ENCODE results near the gene MARCHF6. TPM values are rescaled to one million over a fixed set of nuclear protein-coding genes. Genes with fewer than 3 reads are reported as not detected.

The MARCHF6 gene
- total and polyA plus RNA-seq, 2 experiments from 2014 or later: 56.4 to 97.5 TPM

- TF ChIP-seq EZH2 (IDR thresholded peaks at IDR 0.05; ENCODE audit: insufficient read depth, poor library complexity, severe bottlenecking) (no peak), EZH2phosphoT487 (IDR thresholded peaks at IDR 0.05; ENCODE audit: insufficient read depth, low read depth) (no peak)
- Histone ChIP-seq H3K9ac (no peak overlapping the region), H3K27me3 (replicated peaks; ENCODE audit: insufficient read depth) (no peaks in the 10 kb centered on the region), H3K36me3 (ENCODE audit: low read depth) (peaks cover 57% of the 10 kb centered on the region), H3K27ac (no peak overlapping the region), H3K79me2 (ENCODE audit: insufficient read depth) (peaks cover 46% of the 10 kb centered on the region), H4K20me1 (ENCODE audit: insufficient read depth) (no peaks in the 10 kb centered on the region), H3K9me2 (ENCODE audit: insufficient read depth) (no peaks in the 10 kb centered on the region), H2AFZ (no peak overlapping the region), H3K4me3 (no peak overlapping the region), H3K4me2 (ENCODE audit: unreplicated experiment) (no peak overlapping the region), H3K9me3 (ENCODE audit: low read depth) (no peaks in the 10 kb centered on the region), H3K4me1 (ENCODE audit: insufficient read depth) (peaks cover 11% of the 10 kb centered on the region), H3F3A (ENCODE audit: insufficient read depth) (peaks cover 8% of the 10 kb centered on the region; the same call in 1 of the 2 replicates)
- no peak for DNase-seq
- in situ Hi-C loops (cut with MboI): loop anchor here (10.0 kb wide), 1 partner anchor 115 kb away; no protein-coding TSS in a partner anchor
These were observed 46.3 kb downstream of the MARCHF6 start for GRCh38 chr5:10399839-10400238.

GRCh38 chr5:10400411-10400810 lies 46.9 kb downstream of the MARCHF6 start:
- Histone ChIP-seq H3K27me3 (replicated peaks; ENCODE audit: insufficient read depth) (no peaks in the 10 kb centered on the region), H2AFZ (no peak overlapping the region), H3K4me1 (ENCODE audit: insufficient read depth) (peaks cover 11% of the 10 kb centered on the region), H3K79me2 (ENCODE audit: insufficient read depth) (peaks cover 44% of the 10 kb centered on the region), H4K20me1 (ENCODE audit: insufficient read depth) (no peaks in the 10 kb centered on the region), H3K4me3 (no peak overlapping the region), H3K9me2 (ENCODE audit: insufficient read depth) (no peaks in the 10 kb centered on the region), H3K27ac (peak overlapping the region; percentile 43), H3K36me3 (ENCODE audit: low read depth) (peaks cover 58% of the 10 kb centered on the region), H3F3A (ENCODE audit: insufficient read depth) (peaks cover 8% of the 10 kb centered on the region; the same call in 1 of the 2 replicates), H3K9me3 (ENCODE audit: low read depth) (no peaks in the 10 kb centered on the region), H3K4me2 (ENCODE audit: unreplicated experiment) (no peak overlapping the region), H3K9ac (no peak overlapping the region)
- DNase-seq: no peak
- 85 to 92% methylated on average over 2 of the region's 2 CpGs for WGBS, 2 experiments (ENCODE audit: low coverage in 1 of 2, low lambda C conversion rate in 2 of 2, missing lambda C conversion rate in 2 of 2)
- no peak for TF ChIP-seq EZH2 (IDR thresholded peaks at IDR 0.05; ENCODE audit: insufficient read depth, poor library complexity, severe bottlenecking)
- TF ChIP-seq EZH2phosphoT487 (IDR thresholded peaks at IDR 0.05; ENCODE audit: insufficient read depth, low read depth): no peak
- in situ Hi-C loops (cut with MboI): loop anchor here (10.0 kb wide), 1 partner anchor 116 kb away; no protein-coding TSS in a partner anchor

GRCh38 chr5:10400831-10401230 lies 47.3 kb downstream of the MARCHF6 start:
- peak overlapping the region; percentile 38 for H3K9ac ChIP-seq
- no peak overlapping the region for H3K4me2 ChIP-seq (ENCODE audit: unreplicated experiment)
- WGBS, 2 experiments (ENCODE audit: low coverage in 1 of 2, low lambda C conversion rate in 2 of 2, missing lambda C conversion rate in 2 of 2): 26 to 28% methylated on average over 3 of the region's 3 CpGs
- H3K27me3 ChIP-seq (replicated peaks; ENCODE audit: insufficient read depth): no peaks in the 10 kb centered on the region
- peaks cover 40% of the 10 kb centered on the region for H3K79me2 ChIP-seq (ENCODE audit: insufficient read depth)
- TF ChIP-seq EZH2 (IDR thresholded peaks at IDR 0.05; ENCODE audit: insufficient read depth, poor library complexity, severe bottlenecking) (no peak), EZH2phosphoT487 (IDR thresholded peaks at IDR 0.05; ENCODE audit: insufficient read depth, low read depth) (no peak)
- peaks cover 58% of the 10 kb centered on the region for H3K36me3 ChIP-seq (ENCODE audit: low read depth)
- H4K20me1 ChIP-seq (ENCODE audit: insufficient read depth): no peaks in the 10 kb centered on the region
- no peaks in the 10 kb centered on the region for H3K9me2 ChIP-seq (ENCODE audit: insufficient read depth)
- no peak overlapping the region for H3K4me3 ChIP-seq
- H3K4me1 ChIP-seq (ENCODE audit: insufficient read depth): peaks cover 11% of the 10 kb centered on the region
- peak overlapping the region; percentile 61 for H3K27ac ChIP-seq
- no peak overlapping the region for H2AFZ ChIP-seq
- in situ Hi-C loops (cut with MboI): loop anchor here (10.0 kb wide), 1 partner anchor 116 kb away; no protein-coding TSS in a partner anchor
- peak; percentile 89 for DNase-seq
- no peaks in the 10 kb centered on the region for H3K9me3 ChIP-seq (ENCODE audit: low read depth)
- H3F3A ChIP-seq (ENCODE audit: insufficient read depth): peaks cover 8% of the 10 kb centered on the region; the same call in 1 of the 2 replicates

- Histone ChIP-seq H3K9me2 (ENCODE audit: insufficient read depth) (no peaks in the 10 kb centered on the region), H3K4me2 (ENCODE audit: unreplicated experiment) (no peak overlapping the region), H3K27me3 (replicated peaks; ENCODE audit: insufficient read depth) (no peaks in the 10 kb centered on the region), H4K20me1 (ENCODE audit: insufficient read depth) (no peaks in the 10 kb centered on the region), H2AFZ (no peak overlapping the region), H3K36me3 (ENCODE audit: low read depth) (peaks cover 59% of the 10 kb centered on the region), H3K79me2 (ENCODE audit: insufficient read depth) (peaks cover 37% of the 10 kb centered on the region), H3K27ac (peak overlapping the region; percentile 61), H3K4me1 (ENCODE audit: insufficient read depth) (peaks cover 11% of the 10 kb centered on the region), H3K9ac (peak overlapping the region; percentile 38; the same call in 1 of the 2 replicates), H3K9me3 (ENCODE audit: low read depth) (no peaks in the 10 kb centered on the region), H3F3A (ENCODE audit: insufficient read depth) (peaks cover 8% of the 10 kb centered on the region; the same call in 1 of the 2 replicates), H3K4me3 (no peak overlapping the region)
- no peak for DNase-seq
- in situ Hi-C loops (cut with MboI): loop anchor here (10.0 kb wide), 1 partner anchor 117 kb away; no protein-coding TSS in a partner anchor
- 100% methylated on average over 1 of the region's 1 CpG for WGBS, 2 experiments (ENCODE audit: low coverage in 1 of 2, low lambda C conversion rate in 2 of 2, missing lambda C conversion rate in 2 of 2)
- TF ChIP-seq EZH2 (IDR thresholded peaks at IDR 0.05; ENCODE audit: insufficient read depth, poor library complexity, severe bottlenecking) (no peak), EZH2phosphoT487 (IDR thresholded peaks at IDR 0.05; ENCODE audit: insufficient read depth, low read depth) (no peak)
These were observed 48.0 kb downstream of the MARCHF6 start for GRCh38 chr5:10401498-10401897.

Small RNA genes within 50 kb of the gene (small RNA-seq; reads per million reads assigned to genes)
- gene RF00019 (ENCODE audit: low read depth, low replicate concordance): not detected

Other genes with a start within 250 kb of the MARCHF6 start
- 15.3 and 16.8 TPM in 2 replicates for gene ATPSCKMT, start 103.8 kb upstream of the MARCHF6 start, total RNA-seq (2014; rRNA removed; shearing (Covaris generic))
- 12.8 and 13.9 TPM in 2 replicates for gene ATPSCKMT, start 103.8 kb upstream of the MARCHF6 start, polyA plus RNA-seq (2016; fragmentation: Nextera tagmentation; extraction: Ambion mirVana)
- gene CCT5, start 103.4 kb upstream of the MARCHF6 start, total RNA-seq (2014; rRNA removed; shearing (Covaris generic)): 301 and 392 TPM in 2 replicates
- 257 and 264 TPM in 2 replicates for gene CCT5, start 103.4 kb upstream of the MARCHF6 start, polyA plus RNA-seq (2016; fragmentation: Nextera tagmentation; extraction: Ambion mirVana)
- 4.0 and 4.2 TPM in 2 replicates for gene CMBL, start 45.8 kb upstream of the MARCHF6 start, total RNA-seq (2014; rRNA removed; shearing (Covaris generic))
- 14.6 and 16.0 TPM in 2 replicates for gene CMBL, start 45.8 kb upstream of the MARCHF6 start, polyA plus RNA-seq (2016; fragmentation: Nextera tagmentation; extraction: Ambion mirVana)
- 0.86 TPM in 1 of 2 replicates, not detected in the other for gene ROPN1L, start 88.2 kb downstream of the MARCHF6 start, total RNA-seq (2014; rRNA removed; shearing (Covaris generic))
- gene ROPN1L, start 88.2 kb downstream of the MARCHF6 start, polyA plus RNA-seq (2016; fragmentation: Nextera tagmentation; extraction: Ambion mirVana): 0.69 and 0.84 TPM in 2 replicates
- 1.5 and 2.4 TPM in 2 replicates for gene ANKRD33B, start 210.4 kb downstream of the MARCHF6 start, total RNA-seq (2014; rRNA removed; shearing (Covaris generic))
- gene ANKRD33B, start 210.4 kb downstream of the MARCHF6 start, polyA plus RNA-seq (2016; fragmentation: Nextera tagmentation; extraction: Ambion mirVana): 0.57 and 0.71 TPM in 2 replicates